Measurements from ENCODE around the gene SEPTIN10.

- no peak for TF ChIP-seq CTCF (IDR thresholded peaks at IDR 0.05; ENCODE audit: insufficient read depth, low read depth, low read length)
- TF ChIP-seq EZH2 (IDR thresholded peaks at IDR 0.05; ENCODE audit: insufficient read depth, low read length) = no peak
These were observed 105.9 kb downstream of the SEPTIN10 start for GRCh38 chr2:109507828-109508227.

Data from astrocyte (in vitro differentiated cells and primary cell).